ENCODE data around the gene CLRN2.

GRCh38 chr4:17556498-17556897, 41.5 kb downstream of the CLRN2 start:
- TF ChIP-seq, protein P1, sequence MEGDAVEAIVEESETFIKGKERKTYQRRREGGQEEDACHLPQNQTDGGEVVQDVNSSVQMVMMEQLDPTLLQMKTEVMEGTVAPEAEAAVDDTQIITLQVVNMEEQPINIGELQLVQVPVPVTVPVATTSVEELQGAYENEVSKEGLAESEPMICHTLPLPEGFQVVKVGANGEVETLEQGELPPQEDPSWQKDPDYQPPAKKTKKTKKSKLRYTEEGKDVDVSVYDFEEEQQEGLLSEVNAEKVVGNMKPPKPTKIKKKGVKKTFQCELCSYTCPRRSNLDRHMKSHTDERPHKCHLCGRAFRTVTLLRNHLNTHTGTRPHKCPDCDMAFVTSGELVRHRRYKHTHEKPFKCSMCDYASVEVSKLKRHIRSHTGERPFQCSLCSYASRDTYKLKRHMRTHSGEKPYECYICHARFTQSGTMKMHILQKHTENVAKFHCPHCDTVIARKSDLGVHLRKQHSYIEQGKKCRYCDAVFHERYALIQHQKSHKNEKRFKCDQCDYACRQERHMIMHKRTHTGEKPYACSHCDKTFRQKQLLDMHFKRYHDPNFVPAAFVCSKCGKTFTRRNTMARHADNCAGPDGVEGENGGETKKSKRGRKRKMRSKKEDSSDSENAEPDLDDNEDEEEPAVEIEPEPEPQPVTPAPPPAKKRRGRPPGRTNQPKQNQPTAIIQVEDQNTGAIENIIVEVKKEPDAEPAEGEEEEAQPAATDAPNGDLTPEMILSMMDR (conservative IDR thresholded peaks at IDR 0.05; ENCODE audit: low read length), result no peak
- TF ChIP-seq EZH2phosphoT487 (IDR thresholded peaks at IDR 0.05; ENCODE audit: borderline replicate concordance), result no peak
